Ectodermal cell (in vitro differentiated cells): Measurements from ENCODE around the gene MTHFR.

Experiments used
- H3K27ac ChIP-seq: 2 replicates; pipeline ENCODE4 v1.7.0; 2013; ENCODE audit warnings: mild to moderate bottlenecking, low read depth, low read length; ENCODE audit not compliant: insufficient read depth, poor library complexity, severe bottlenecking
- H3K27me3 ChIP-seq: 2 replicates; pipeline ENCODE4 v1.7.0; 2013; ENCODE audit warnings: mild to moderate bottlenecking, low read length; ENCODE audit not compliant: insufficient read depth, control insufficient read depth, poor library complexity, severe bottlenecking
- H3K36me3 ChIP-seq: one replicate; pipeline ENCODE4 v1.7.0; 2013; ENCODE audit warnings: low read length; ENCODE audit not compliant: control insufficient read depth, insufficient read depth
- H3K4me1 ChIP-seq: one replicate; pipeline ENCODE4 v1.7.0; 2013; ENCODE audit warnings: low read length; ENCODE audit not compliant: control insufficient read depth, insufficient read depth
- H3K4me3 ChIP-seq: 2 replicates; pipeline ENCODE4 v1.7.0; 2013; ENCODE audit warnings: low read depth, low read length, control low read depth; ENCODE audit not compliant: insufficient read depth
- H3K9me3 ChIP-seq: 2 replicates; pipeline ENCODE4 v1.7.0; 2013; ENCODE audit warnings: mild to moderate bottlenecking, low read length, moderate library complexity; ENCODE audit not compliant: control insufficient read depth
- WGBS, 2 experiments: methylation state at CpG; one replicate each; pipeline ENCODE4 v1.1.7; 2013; ENCODE audit warnings: missing lambda C conversion rate in 2 of 2; 5-methylcytosine and 5-hydroxymethylcytosine counted together

Gene MTHFR

GRCh38 chr1:11788549-11789053 is 17.2 kb downstream of the MTHFR start:
- 95% methylated on average over 14 of the region's 14 CpGs for WGBS, 2 experiments
- H3K9me3 ChIP-seq: no peaks in the 10 kb centered on the region
- no peak overlapping the region for H3K4me3 ChIP-seq
- H3K4me1 ChIP-seq: peaks cover 28% of the 10 kb centered on the region
- no peaks in the 10 kb centered on the region for H3K27me3 ChIP-seq
- H3K27ac ChIP-seq: no peak overlapping the region
- peaks cover 6% of the 10 kb centered on the region for H3K36me3 ChIP-seq

GRCh38 chr1:11787804-11788436 is 17.8 kb downstream of the MTHFR start:
- WGBS, 2 experiments: 76 to 81% methylated on average over 14 of the region's 14 CpGs
- no peaks in the 10 kb centered on the region for H3K9me3 ChIP-seq
- H3K4me3 ChIP-seq: no peak overlapping the region
- H3K36me3 ChIP-seq: peaks cover 6% of the 10 kb centered on the region
- H3K27ac ChIP-seq: no peak overlapping the region
- no peaks in the 10 kb centered on the region for H3K27me3 ChIP-seq
- H3K4me1 ChIP-seq: peaks cover 28% of the 10 kb centered on the region

GRCh38 chr1:11787251-11787803 is 18.4 kb downstream of the MTHFR start:
- 17 to 20% methylated on average over 16 of the region's 16 CpGs for WGBS, 2 experiments
- Histone ChIP-seq H3K4me3 (no peak overlapping the region), H3K27ac (no peak overlapping the region), H3K36me3 (no peaks in the 10 kb centered on the region), H3K27me3 (no peaks in the 10 kb centered on the region), H3K4me1 (peaks cover 28% of the 10 kb centered on the region), H3K9me3 (no peaks in the 10 kb centered on the region)

- WGBS, 2 experiments: 66 to 72% methylated on average over 5 of the region's 5 CpGs
- no peaks in the 10 kb centered on the region for H3K36me3 ChIP-seq
- H3K4me1 ChIP-seq: peaks cover 28% of the 10 kb centered on the region
- no peak overlapping the region for H3K4me3 ChIP-seq
- H3K27ac ChIP-seq: no peak overlapping the region
- H3K27me3 ChIP-seq: no peaks in the 10 kb centered on the region
- H3K9me3 ChIP-seq: no peaks in the 10 kb centered on the region
Observed at GRCh38 chr1:11786168-11786567, 19.6 kb downstream of the MTHFR start.

- Histone ChIP-seq H3K27ac (no peak overlapping the region), H3K36me3 (no peaks in the 10 kb centered on the region), H3K4me1 (peaks cover 28% of the 10 kb centered on the region), H3K4me3 (no peak overlapping the region), H3K9me3 (no peaks in the 10 kb centered on the region), H3K27me3 (no peaks in the 10 kb centered on the region)
- WGBS, 2 experiments: 18 to 21% methylated on average over 30 of the region's 30 CpGs
Observed at GRCh38 chr1:11784993-11785769, 20.6 kb downstream of the MTHFR start.

- no peaks in the 10 kb centered on the region for H3K27me3 ChIP-seq
- no peak overlapping the region for H3K4me3 ChIP-seq
- no peaks in the 10 kb centered on the region for H3K9me3 ChIP-seq
- peaks cover 28% of the 10 kb centered on the region for H3K4me1 ChIP-seq
- H3K27ac ChIP-seq: no peak overlapping the region
- 76 to 80% methylated on average over 21 of the region's 21 CpGs for WGBS, 2 experiments
- H3K36me3 ChIP-seq: no peaks in the 10 kb centered on the region
Observed at GRCh38 chr1:11784256-11784992, 21.3 kb downstream of the MTHFR start.

GRCh38 chr1:11783556-11783955 is 22.2 kb downstream of the MTHFR start:
- WGBS, 2 experiments: 91 to 92% methylated on average over 6 of the region's 6 CpGs
- no peak overlapping the region for H3K27ac ChIP-seq
- no peak overlapping the region for H3K4me3 ChIP-seq
- H3K36me3 ChIP-seq: no peaks in the 10 kb centered on the region
- no peaks in the 10 kb centered on the region for H3K27me3 ChIP-seq
- H3K9me3 ChIP-seq: no peaks in the 10 kb centered on the region
- H3K4me1 ChIP-seq: peaks cover 27% of the 10 kb centered on the region

- 85 to 90% methylated on average over 6 of the region's 6 CpGs for WGBS, 2 experiments
- H3K36me3 ChIP-seq: no peaks in the 10 kb centered on the region
- no peaks in the 10 kb centered on the region for H3K27me3 ChIP-seq
- H3K4me3 ChIP-seq: no peak overlapping the region
- no peak overlapping the region for H3K27ac ChIP-seq
- H3K9me3 ChIP-seq: no peaks in the 10 kb centered on the region
- H3K4me1 ChIP-seq: peaks cover 14% of the 10 kb centered on the region
Observed at GRCh38 chr1:11782127-11782708, 23.5 kb downstream of the MTHFR start.

- WGBS, 2 experiments: 92 to 96% methylated on average over 12 of the region's 12 CpGs
- no peak overlapping the region for H3K27ac ChIP-seq
Observed at GRCh38 chr1:11781297-11781696, 24.5 kb downstream of the MTHFR start.

More at GRCh38 chr1:11781297-11781696, 24.5 kb downstream of the MTHFR start:
- H3K9me3 ChIP-seq: no peaks in the 10 kb centered on the region
- no peaks in the 10 kb centered on the region for H3K36me3 ChIP-seq
- H3K4me3 ChIP-seq: no peak overlapping the region
- H3K27me3 ChIP-seq: no peaks in the 10 kb centered on the region
- peaks cover 6% of the 10 kb centered on the region for H3K4me1 ChIP-seq
